ENCODE data around the gene ZNF587B. TPM values are rescaled to one million over a fixed set of nuclear protein-coding genes. Genes with fewer than 3 reads are reported as not detected.
"Not testable (repeated sequence)": the region's sequence is repeated elsewhere in the genome, so short reads cannot be mapped to it uniquely, and the experiment has no call there.

The ZNF587B gene
- total and polyA plus RNA-seq, 12 donors, result 1.3 to 8.1 (median 7.1) TPM

- Histone ChIP-seq H3K9me3 (no peaks in the 10 kb centered on the region), H3K4me3 (peak overlapping the region; percentile 4 to 63 (median 56)), H3K27ac (peak overlapping the region in 9 of 10 donors; percentile 51 to 88 (median 65)), H3K27me3 (no peaks in the 10 kb centered on the region), H3K36me3 (peaks cover 0 to 47% (median 10%) of the 10 kb centered on the region in 9 donors), H3K4me1 (peaks cover 4 to 50% (median 26%) of the 10 kb centered on the region in 9 donors)
- WGBS, 2 donors, result 12 to 14% methylated on average over 19 of the region's 19 CpGs
- DNase-seq, result no peak
- intact Hi-C loops (cut with DNase I), result no loop called here
- TF ChIP-seq CTCF (IDR thresholded peaks at IDR 0.05), result no peak
- ATAC-seq, result peak in 7 of 8 donors; percentile 26 to 66 (median 54)
Observed at GRCh38 chr19:57803594-57804325, 26.3 kb upstream of the ZNF587B start.

- Histone ChIP-seq H3K27ac (no peak overlapping the region), H3K4me3 (no peak overlapping the region), H3K4me1 (peaks cover 4 to 36% (median 22%) of the 10 kb centered on the region in 9 donors), H3K36me3 (peaks cover 0 to 66% (median 18%) of the 10 kb centered on the region in 9 donors), H3K9me3 (no peaks in the 10 kb centered on the region), H3K27me3 (no peaks in the 10 kb centered on the region)
- DNase-seq (no peak), ATAC-seq (no peak)
- intact Hi-C loops (cut with DNase I), result no loop called here
- WGBS, 2 donors, result 89 to 92% methylated on average over 2 of the region's 2 CpGs
- TF ChIP-seq CTCF (IDR thresholded peaks at IDR 0.05), result no peak
Observed at GRCh38 chr19:57807541-57807940, 22.6 kb upstream of the ZNF587B start.

GRCh38 chr19:57810410-57811295 is 19.4 kb upstream of the ZNF587B start:
- ATAC-seq; H3K4me3 ChIP-seq; H3K27ac ChIP-seq; H3K9me3 ChIP-seq; intact Hi-C loops (cut with DNase I); DNase-seq; H3K27me3 ChIP-seq: not testable (repeated sequence)
- Histone ChIP-seq H3K4me1 (peaks cover 2 to 28% (median 16%) of the 10 kb centered on the region in 9 donors), H3K36me3 (peaks cover 0 to 69% (median 18%) of the 10 kb centered on the region in 9 donors)
- WGBS, 2 donors, result 76 to 81% methylated on average over 17 of the region's 17 CpGs

GRCh38 chr19:57812226-57812625 is 17.9 kb upstream of the ZNF587B start:
- no peaks in the 10 kb centered on the region for H3K9me3 ChIP-seq
- TF ChIP-seq CTCF (IDR thresholded peaks at IDR 0.05), result no peak
- intact Hi-C loops (cut with DNase I), result no loop called here
- ATAC-seq, result no peak
- peaks cover 0 to 55% (median 18%) of the 10 kb centered on the region in 9 donors for H3K36me3 ChIP-seq
- no peak overlapping the region for H3K4me3 ChIP-seq
- DNase-seq, result no peak
- H3K27me3 ChIP-seq, result no peaks in the 10 kb centered on the region
- peaks cover 2 to 26% (median 16%) of the 10 kb centered on the region in 9 donors for H3K4me1 ChIP-seq
- H3K27ac ChIP-seq, result peak overlapping the region in 1 of 10 donors; percentile 69
- 85 to 89% methylated on average over 3 of the region's 3 CpGs for WGBS, 2 donors

- DNase-seq; H3K9me3 ChIP-seq; intact Hi-C loops (cut with DNase I); H3K27me3 ChIP-seq: not testable (repeated sequence)
- Histone ChIP-seq H3K4me3 (peak overlapping the region in 7 of 10 donors; percentile 74 to 92 (median 82)), H3K4me1 (peaks cover 2 to 26% (median 16%) of the 10 kb centered on the region in 9 donors), H3K27ac (peak overlapping the region in 4 of 10 donors; percentile 69 to 89 (median 77)), H3K36me3 (peaks cover 0 to 45% (median 12%) of the 10 kb centered on the region in 9 donors)
- ATAC-seq, result peak in 1 of 8 donors; percentile 1
- WGBS, 2 donors, result 88 to 90% methylated on average over 12 of the region's 13 CpGs
Observed at GRCh38 chr19:57812975-57813820, 16.9 kb upstream of the ZNF587B start.

Data from heart right ventricle (tissue), 16 donors.